ENCODE results near the gene SART3. TPM values are rescaled to one million over a fixed set of nuclear protein-coding genes. Genes with fewer than 3 reads are reported as not detected.

Gene SART3
- total and polyA plus RNA-seq, 2 experiments from 2014 or later: 23.2 to 145 TPM

DNA sequence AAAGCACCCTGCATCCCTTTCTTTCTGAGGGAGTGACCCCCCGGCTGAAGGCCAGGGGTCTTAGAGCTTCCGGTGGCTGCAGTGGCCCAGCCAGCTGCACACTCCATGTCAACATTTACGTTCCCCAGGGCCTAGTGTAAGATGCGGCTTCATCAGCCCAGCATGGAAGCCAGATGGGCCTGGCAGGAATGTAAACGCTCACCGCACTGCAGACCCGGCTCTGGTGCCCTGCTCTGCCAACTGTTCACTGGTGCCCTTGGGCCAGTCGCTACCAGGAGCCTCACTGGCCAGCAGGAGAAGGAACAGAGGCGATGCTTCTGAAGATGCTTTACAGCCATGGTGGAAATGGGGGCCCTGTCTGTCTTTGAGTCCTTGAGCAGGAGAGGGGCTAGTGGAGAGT, 45.5 kb upstream of the SART3 start:
- Histone ChIP-seq H3K9me3 (ENCODE audit: low read depth) (no peaks in the 10 kb centered on the region), H3K4me3 (no peak overlapping the region), H3K27me3 (no peaks in the 10 kb centered on the region), H3K36me3 (no peaks in the 10 kb centered on the region), H3K4me1 (ENCODE audit: low read depth) (peaks cover 8% of the 10 kb centered on the region), H3K27ac (no peak overlapping the region)
- TF ChIP-seq, protein P1, sequence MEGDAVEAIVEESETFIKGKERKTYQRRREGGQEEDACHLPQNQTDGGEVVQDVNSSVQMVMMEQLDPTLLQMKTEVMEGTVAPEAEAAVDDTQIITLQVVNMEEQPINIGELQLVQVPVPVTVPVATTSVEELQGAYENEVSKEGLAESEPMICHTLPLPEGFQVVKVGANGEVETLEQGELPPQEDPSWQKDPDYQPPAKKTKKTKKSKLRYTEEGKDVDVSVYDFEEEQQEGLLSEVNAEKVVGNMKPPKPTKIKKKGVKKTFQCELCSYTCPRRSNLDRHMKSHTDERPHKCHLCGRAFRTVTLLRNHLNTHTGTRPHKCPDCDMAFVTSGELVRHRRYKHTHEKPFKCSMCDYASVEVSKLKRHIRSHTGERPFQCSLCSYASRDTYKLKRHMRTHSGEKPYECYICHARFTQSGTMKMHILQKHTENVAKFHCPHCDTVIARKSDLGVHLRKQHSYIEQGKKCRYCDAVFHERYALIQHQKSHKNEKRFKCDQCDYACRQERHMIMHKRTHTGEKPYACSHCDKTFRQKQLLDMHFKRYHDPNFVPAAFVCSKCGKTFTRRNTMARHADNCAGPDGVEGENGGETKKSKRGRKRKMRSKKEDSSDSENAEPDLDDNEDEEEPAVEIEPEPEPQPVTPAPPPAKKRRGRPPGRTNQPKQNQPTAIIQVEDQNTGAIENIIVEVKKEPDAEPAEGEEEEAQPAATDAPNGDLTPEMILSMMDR (IDR thresholded peaks at IDR 0.05; ENCODE audit: low read depth, low read length): no peak
- DNase-seq (ENCODE audit: low read depth in 1 of 2, low spot score in 1 of 2): no peak

DNA sequence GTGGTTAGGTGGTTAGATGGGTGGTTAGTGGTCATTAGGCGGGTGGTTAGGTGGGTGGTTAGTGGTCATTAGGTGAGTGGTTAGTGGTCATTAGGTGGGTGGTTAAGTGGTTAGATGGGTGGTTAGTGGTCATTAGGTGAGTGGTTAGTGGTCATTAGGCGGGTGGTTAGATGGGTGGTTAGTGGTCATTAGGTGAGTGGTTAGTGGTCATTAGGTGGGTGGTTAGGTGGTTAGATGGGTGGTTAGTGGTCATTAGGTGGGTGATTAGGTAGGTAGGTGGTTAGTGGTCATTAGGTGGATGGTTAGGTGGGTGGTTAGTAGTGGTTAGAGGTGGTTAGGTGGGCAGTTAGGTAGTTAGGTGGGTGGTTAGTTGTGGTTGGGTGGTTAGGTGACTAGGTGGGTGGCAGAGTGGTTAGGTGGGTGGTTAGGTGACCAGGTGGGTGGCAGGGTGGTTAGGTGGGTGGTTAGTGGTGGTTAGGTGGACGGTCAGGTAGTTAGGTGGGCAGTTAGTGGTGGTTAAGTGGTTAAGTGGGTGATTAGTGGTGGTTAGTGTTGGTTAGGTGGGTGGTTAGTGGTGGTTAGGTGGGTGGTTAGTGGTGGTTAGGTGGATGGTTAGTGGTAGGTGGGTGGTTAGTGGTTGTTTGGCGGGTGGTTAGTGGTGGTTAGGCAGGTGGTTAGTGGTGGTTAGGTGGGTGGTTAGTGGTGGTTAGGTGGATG, 44.9 kb upstream of the SART3 start:
- no peak overlapping the region for H3K4me3 ChIP-seq
- no peak overlapping the region for H3K27ac ChIP-seq
- TF ChIP-seq, protein P1 (IDR thresholded peaks at IDR 0.05; ENCODE audit: low read depth, low read length): no peak
- no peaks in the 10 kb centered on the region for H3K9me3 ChIP-seq (ENCODE audit: low read depth)
- H3K4me1 ChIP-seq (ENCODE audit: low read depth): peaks cover 8% of the 10 kb centered on the region
- no peaks in the 10 kb centered on the region for H3K27me3 ChIP-seq
- H3K36me3 ChIP-seq: no peaks in the 10 kb centered on the region
- no peak for DNase-seq (ENCODE audit: low read depth in 1 of 2, low spot score in 1 of 2)

DNA sequence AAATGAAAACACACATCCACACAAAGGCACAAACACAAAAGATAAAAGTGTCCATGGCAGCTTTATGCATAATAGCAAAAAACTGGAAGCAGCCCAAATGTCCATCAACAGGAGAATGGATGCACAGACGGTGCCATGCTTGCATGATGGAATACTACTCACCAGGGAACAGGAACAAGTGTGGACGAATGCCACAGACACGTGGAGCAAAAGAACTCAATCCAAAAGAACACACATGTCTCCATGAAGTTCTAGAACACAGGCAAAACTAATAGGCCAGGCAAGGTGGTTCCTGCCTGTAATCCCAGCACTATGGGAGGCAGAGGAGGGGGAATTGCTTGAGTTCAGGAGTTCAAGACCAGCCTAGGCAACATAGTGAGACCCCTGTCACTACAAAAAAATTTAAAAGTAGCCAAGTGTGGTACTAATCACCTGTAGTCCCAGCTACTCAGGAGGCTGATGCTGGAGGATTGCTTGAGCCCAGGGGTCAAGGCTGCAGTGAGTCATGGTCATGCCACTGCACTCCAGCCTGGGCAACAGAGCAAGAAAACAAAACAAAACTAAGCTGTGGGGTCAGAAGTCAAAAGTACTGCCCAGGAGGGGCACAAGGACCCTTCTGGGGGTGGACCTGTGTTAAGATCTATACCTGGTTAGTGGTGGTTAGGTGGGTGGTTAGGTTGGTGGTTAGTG, 44.2 kb upstream of the SART3 start:
- no peak overlapping the region for H3K4me3 ChIP-seq
- no peak overlapping the region for H3K27ac ChIP-seq
- peaks cover 8% of the 10 kb centered on the region for H3K4me1 ChIP-seq (ENCODE audit: low read depth)
- H3K36me3 ChIP-seq: no peaks in the 10 kb centered on the region
- H3K27me3 ChIP-seq: no peaks in the 10 kb centered on the region
- TF ChIP-seq, protein P1 (IDR thresholded peaks at IDR 0.05; ENCODE audit: low read depth, low read length): no peak
- DNase-seq (ENCODE audit: low read depth in 1 of 2, low spot score in 1 of 2): no peak
- H3K9me3 ChIP-seq (ENCODE audit: low read depth): no peaks in the 10 kb centered on the region

DNA sequence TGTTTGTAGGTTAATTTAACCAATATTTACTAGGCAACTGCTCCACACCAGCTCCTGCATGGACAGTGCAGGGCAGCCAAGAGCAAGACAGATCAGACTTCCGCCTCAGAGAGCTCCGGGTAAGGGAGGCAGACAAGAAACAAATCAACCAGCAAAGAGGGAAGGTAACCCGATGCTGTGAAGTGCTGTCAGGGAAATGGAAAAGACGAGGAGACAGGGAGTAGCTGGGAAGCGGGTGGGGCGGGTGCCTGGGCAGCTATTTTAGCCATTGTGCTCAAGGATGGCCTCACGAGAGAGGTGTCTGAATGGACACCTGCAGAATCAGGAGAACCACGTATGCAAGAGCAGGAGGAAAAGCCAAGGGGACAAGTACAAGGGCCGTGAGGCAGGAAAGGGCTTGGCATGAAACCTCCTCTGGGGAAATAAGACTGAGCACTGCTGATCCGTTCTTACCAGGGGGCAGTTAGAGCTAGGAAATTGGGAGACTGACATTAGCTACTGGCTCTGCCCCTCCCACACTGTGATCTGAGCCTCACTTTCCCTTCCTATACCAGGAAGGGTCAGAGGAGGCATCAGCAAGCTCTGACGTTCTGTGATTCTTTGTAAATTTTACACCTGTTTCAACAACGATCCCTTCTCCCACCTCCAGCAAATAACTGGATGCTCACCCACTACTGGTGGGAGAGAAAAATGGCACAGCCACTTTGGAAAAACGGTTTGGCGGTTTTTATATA, 43.4 kb upstream of the SART3 start:
- no peaks in the 10 kb centered on the region for H3K27me3 ChIP-seq
- no peak overlapping the region for H3K27ac ChIP-seq
- no peak overlapping the region for H3K4me3 ChIP-seq
- H3K9me3 ChIP-seq (ENCODE audit: low read depth): no peaks in the 10 kb centered on the region
- H3K4me1 ChIP-seq (ENCODE audit: low read depth): peaks cover 1% of the 10 kb centered on the region
- TF ChIP-seq, protein P1 (IDR thresholded peaks at IDR 0.05; ENCODE audit: low read depth, low read length): no peak
- DNase-seq (ENCODE audit: low read depth in 1 of 2, low spot score in 1 of 2): no peak
- no peaks in the 10 kb centered on the region for H3K36me3 ChIP-seq

DNA sequence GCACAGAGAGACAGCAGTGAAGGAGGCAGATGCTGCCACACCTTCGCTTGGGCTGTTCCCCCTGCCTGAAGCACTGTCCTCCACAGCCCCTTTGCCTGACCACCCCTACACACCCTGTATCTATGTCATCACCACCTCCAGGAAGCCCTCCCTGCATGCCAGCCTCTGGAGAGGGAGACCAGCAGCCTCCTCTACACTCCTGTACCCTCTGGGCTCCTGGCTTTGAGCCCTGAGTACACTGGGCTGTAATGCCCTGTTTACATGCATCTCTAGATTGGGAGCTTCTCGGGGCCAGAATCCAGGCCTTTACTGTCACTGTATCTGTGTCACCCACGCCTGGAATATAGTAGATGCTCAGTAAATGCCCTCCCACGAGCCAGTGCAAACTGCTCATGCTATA, 42.8 kb upstream of the SART3 start:
- no peak for DNase-seq (ENCODE audit: low read depth in 1 of 2, low spot score in 1 of 2)
- TF ChIP-seq, protein P1 (IDR thresholded peaks at IDR 0.05; ENCODE audit: low read depth, low read length): no peak

More for the DNA sequence above, 42.8 kb upstream of the SART3 start:
- no peaks in the 10 kb centered on the region for H3K36me3 ChIP-seq
- H3K4me3 ChIP-seq: no peak overlapping the region
- H3K9me3 ChIP-seq (ENCODE audit: low read depth): no peaks in the 10 kb centered on the region
- H3K27ac ChIP-seq: no peak overlapping the region
- no peaks in the 10 kb centered on the region for H3K4me1 ChIP-seq (ENCODE audit: low read depth)
- no peaks in the 10 kb centered on the region for H3K27me3 ChIP-seq
